Measurements from ENCODE around the gene PLXNA4. TPM values are rescaled to one million over a fixed set of nuclear protein-coding genes. Genes with fewer than 3 reads are reported as not detected.

PLXNA4 gene
- total and polyA plus RNA-seq, 11 donors, result 1.8 to 22.1 (median 10.5) TPM

DNA sequence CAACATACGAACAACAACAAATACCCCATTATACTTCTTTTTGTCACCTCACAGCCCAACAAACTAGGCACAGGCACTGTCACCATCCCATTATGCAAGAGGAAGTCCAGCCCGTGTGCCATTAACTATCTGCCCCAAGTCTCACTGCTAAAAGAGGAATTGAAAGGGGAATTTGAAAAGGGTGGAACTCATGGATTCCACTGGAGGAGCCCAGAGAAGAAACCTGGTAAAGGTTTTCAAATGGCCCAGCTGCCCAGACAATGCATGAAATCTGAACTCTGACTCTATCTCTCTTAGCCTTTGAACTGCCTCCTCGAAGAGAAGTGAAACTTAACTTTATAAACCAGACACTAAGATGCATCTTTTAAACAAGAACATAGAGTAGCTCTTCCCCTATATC is 130.0 kb downstream of the PLXNA4 start:
- Histone ChIP-seq H3K4me3 (no peak overlapping the region), H3K27ac (no peak overlapping the region), H3K27me3 (no peaks in the 10 kb centered on the region), H3K9me3 (peaks cover 0 to 5% (median 0%) of the 10 kb centered on the region in 12 donors), H3K36me3 (no peaks in the 10 kb centered on the region), H3K4me1 (peaks cover 0 to 14% (median 5%) of the 10 kb centered on the region in 12 donors)
- intact Hi-C loops (cut with DNase I), result no loop called here
- 54 to 72% (median 64%) methylated on average over 3 of the region's 3 CpGs for WGBS, 4 donors
- no peak for TF ChIP-seq POLR2A (IDR thresholded peaks at IDR 0.05)
- TF ChIP-seq, protein P1, sequence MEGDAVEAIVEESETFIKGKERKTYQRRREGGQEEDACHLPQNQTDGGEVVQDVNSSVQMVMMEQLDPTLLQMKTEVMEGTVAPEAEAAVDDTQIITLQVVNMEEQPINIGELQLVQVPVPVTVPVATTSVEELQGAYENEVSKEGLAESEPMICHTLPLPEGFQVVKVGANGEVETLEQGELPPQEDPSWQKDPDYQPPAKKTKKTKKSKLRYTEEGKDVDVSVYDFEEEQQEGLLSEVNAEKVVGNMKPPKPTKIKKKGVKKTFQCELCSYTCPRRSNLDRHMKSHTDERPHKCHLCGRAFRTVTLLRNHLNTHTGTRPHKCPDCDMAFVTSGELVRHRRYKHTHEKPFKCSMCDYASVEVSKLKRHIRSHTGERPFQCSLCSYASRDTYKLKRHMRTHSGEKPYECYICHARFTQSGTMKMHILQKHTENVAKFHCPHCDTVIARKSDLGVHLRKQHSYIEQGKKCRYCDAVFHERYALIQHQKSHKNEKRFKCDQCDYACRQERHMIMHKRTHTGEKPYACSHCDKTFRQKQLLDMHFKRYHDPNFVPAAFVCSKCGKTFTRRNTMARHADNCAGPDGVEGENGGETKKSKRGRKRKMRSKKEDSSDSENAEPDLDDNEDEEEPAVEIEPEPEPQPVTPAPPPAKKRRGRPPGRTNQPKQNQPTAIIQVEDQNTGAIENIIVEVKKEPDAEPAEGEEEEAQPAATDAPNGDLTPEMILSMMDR (IDR thresholded peaks at IDR 0.05), result no peak
- ATAC-seq, result no peak
- no peak for DNase-seq

DNA sequence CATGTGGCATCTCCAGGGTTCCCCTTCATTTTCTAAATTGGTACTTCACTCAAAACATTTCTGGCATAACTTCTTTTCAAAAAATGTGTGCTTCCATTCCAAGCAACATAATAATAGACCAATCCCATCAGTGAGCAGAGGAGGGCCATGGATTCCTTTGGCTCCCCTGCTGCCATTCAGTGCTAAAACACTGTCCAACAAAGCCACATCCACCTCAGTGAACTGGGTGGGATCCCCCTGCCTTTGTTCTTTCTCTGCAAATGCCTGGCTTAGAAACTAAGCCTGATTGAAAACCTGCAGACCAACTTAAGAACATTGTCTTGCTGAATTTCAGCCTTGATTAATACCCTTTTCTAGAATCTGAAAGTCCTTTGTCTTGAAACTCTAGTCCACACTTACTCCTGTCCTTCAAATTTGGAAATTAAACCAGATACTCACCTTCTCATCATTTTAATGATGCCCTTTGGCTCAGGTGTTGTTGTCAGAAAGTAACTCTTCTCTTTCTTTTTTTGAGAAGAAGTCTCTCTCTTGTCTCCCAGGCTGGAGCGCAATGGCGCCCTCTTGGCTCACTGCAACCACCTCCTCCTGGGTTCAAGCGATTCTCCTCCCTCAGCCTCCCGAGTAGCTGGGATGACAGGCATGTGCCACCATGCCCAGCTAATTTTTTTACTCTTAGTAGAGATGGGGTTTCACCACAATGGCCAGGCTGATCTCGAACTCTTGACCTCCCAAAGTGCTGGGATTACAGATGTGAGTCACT is 132.3 kb downstream of the PLXNA4 start:
- Histone ChIP-seq H3K27ac (no peak overlapping the region), H3K36me3 (no peaks in the 10 kb centered on the region), H3K4me1 (peaks cover 0 to 26% (median 2%) of the 10 kb centered on the region in 12 donors), H3K27me3 (no peaks in the 10 kb centered on the region), H3K9me3 (peaks cover 0 to 5% (median 0%) of the 10 kb centered on the region in 12 donors), H3K4me3 (no peak overlapping the region)
- TF ChIP-seq, protein P1 (IDR thresholded peaks at IDR 0.05), result no peak
- no peak for TF ChIP-seq POLR2A (IDR thresholded peaks at IDR 0.05)
- no peak for DNase-seq
- no peak for ATAC-seq
- 93 to 96% (median 94%) methylated on average over 5 of the region's 5 CpGs for WGBS, 4 donors
- intact Hi-C loops (cut with DNase I), result no loop called here

DNA sequence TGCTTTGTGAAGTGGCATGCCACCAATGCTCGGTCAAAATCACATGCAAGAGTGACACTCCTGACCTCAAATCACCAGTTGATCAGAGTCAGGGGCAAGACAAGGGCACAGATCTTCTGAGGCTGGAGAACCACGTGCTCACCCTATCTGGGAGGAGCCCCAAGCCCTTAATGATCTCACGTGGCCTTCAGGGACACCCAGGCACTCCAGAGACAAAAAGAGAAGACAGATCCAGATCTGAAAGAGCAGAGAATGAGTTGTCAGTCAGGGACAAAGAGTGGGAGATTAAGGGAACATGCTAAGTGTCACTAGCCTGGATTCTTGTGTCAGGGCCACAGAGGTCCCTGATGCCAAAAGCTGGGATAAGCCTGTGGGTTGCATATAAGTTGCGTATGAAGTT is 134.3 kb downstream of the PLXNA4 start:
- H3K27ac ChIP-seq, result peak overlapping the region in 8 of 12 donors; percentile 25 to 72 (median 53)
- no peak overlapping the region for H3K4me3 ChIP-seq
- no peaks in the 10 kb centered on the region for H3K27me3 ChIP-seq
- intact Hi-C loops (cut with DNase I), result no loop called here
- no peak for TF ChIP-seq POLR2A (IDR thresholded peaks at IDR 0.05)
- TF ChIP-seq, protein P1 (IDR thresholded peaks at IDR 0.05), result no peak
- H3K36me3 ChIP-seq, result no peaks in the 10 kb centered on the region
- ATAC-seq (peak; percentile 52 to 92 (median 82)), DNase-seq (peak in 3 of 5 donors; percentile 32 to 70 (median 52))
- 46 to 58% (median 50%) methylated on average over 3 to 4 of the region's 4 CpGs for WGBS, 4 donors
- no peaks in the 10 kb centered on the region for H3K9me3 ChIP-seq
- peaks cover 0 to 46% (median 9%) of the 10 kb centered on the region in 12 donors for H3K4me1 ChIP-seq

DNA sequence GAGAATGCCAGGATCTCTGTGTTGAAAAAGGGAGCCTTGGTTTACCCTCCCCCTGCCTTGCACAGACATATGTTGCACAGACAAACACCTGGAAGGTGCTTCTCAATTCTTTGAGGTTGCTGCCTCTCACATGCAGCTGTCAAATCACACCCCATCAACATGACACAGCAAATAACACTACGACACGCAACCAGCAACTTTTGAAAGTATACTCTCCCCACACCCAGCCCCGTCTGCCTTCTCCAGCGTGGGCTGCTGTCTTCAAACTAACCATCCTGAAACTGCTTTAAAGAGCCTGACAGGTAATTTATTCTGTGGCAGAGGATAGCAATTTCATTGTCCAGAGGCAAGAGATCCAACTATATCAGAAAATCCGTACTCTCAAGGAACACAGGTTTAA is 136.1 kb downstream of the PLXNA4 start:
- no peak overlapping the region for H3K4me3 ChIP-seq
- no peaks in the 10 kb centered on the region for H3K36me3 ChIP-seq
- no peaks in the 10 kb centered on the region for H3K9me3 ChIP-seq
- TF ChIP-seq, protein P1 (IDR thresholded peaks at IDR 0.05), result no peak
- TF ChIP-seq POLR2A (IDR thresholded peaks at IDR 0.05), result no peak
- intact Hi-C loops (cut with DNase I), result no loop called here
- H3K27ac ChIP-seq, result no peak overlapping the region
- DNase-seq, result no peak
- H3K4me1 ChIP-seq, result peaks cover 0 to 64% (median 21%) of the 10 kb centered on the region in 12 donors
- no peaks in the 10 kb centered on the region for H3K27me3 ChIP-seq
- WGBS, 4 donors, result 62 to 86% (median 79%) methylated on average over 5 of the region's 5 CpGs
- ATAC-seq, result no peak
